HPDE6-E6E7 (cell line): ENCODE results near the gene PPBP.
"Not testable (repeated sequence)": the region's sequence is repeated elsewhere in the genome, so short reads cannot be mapped to it uniquely, and the experiment has no call there.

Experiments used
- DNase-seq: peaks from one replicate; pipeline ENCODE4 v3.0.0; 2011; ENCODE audit warnings: missing footprints; ENCODE audit errors: extremely low spot score

PPBP gene

DNA sequence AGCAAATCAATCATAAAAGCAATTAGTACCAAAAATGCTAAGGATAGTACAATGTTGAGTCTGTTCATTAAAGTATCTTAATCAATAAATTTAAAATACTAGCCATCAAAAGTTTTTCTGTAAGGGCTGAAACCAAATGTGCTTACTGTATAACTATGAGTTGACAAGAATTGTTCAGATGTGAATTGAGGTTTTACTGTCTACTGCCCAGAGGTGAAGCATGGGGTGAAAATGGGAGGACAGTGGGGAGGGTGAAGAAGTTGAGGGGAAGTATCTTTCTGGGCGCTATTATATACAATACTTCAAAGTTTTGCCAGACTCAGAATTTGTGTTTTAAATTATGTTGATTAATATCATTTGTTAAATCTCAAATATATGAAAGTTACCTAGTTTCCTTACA lies 4.1 kb upstream of the PPBP start:
- no peak for DNase-seq

- DNase-seq, result no peak
Measured at GRCh38 chr4:73991742-73992000, 3.7 kb upstream of the PPBP start.

DNA sequence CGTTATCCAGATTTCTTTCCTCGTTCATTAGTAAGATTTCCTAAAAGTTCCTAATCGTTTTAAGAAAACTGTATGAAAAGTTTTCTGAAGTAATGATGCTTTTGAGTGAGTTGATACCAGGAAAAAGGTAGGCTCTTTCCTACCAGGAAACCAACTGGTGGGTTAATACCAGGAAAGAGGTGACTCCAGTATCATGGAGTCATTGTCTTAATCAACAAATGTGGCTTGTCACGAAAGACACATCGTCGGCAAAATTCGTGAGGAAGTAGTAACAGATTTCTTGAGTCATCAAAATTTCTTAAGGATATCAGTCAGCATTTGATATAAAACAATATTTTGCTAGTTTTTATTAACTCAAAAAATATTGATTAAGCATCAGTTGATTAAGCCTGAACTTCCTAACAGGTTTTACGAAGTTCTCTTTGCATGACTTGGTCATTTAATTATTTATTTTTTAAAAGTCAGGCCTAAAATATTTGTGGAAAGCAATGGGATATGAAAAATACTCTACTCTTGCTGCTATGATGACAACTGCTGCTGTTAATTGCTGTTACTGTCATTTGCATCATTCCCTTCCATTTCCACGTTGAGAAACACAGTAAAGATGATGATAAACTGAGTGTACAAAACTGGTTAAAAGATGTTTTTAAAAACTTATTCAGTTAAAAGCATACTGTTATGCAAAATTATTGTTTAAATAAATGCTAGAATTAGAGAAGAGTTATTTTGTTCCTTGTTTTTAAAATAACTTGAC lies 3.2 kb upstream of the PPBP start:
- no peak for DNase-seq

DNA sequence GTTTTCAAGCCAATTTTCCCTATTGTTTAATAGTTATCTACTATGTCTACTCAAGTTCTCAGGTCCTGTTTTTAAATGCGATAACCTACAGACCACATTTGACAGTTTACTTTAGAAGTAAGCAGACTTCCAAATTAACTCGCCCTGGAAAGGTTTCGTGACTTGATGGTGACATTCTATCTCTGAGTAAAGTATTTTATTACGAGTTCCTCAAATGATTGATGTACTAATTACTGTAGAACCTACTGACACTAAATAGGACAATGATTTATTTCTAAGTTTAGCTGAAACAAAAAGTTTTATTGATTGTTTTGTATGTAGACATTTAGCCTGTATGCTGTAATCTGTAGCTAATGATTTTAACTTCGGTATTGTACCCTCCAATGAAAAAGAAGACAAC lies 1.9 kb upstream of the PPBP start:
- no peak for DNase-seq

GRCh38 chr4:73989031-73989430 lies 1.0 kb upstream of the PPBP start:
- no peak for DNase-seq

GRCh38 chr4:73985528-73985852 lies 2.5 kb downstream of the PPBP start:
- no peak for DNase-seq

DNA sequence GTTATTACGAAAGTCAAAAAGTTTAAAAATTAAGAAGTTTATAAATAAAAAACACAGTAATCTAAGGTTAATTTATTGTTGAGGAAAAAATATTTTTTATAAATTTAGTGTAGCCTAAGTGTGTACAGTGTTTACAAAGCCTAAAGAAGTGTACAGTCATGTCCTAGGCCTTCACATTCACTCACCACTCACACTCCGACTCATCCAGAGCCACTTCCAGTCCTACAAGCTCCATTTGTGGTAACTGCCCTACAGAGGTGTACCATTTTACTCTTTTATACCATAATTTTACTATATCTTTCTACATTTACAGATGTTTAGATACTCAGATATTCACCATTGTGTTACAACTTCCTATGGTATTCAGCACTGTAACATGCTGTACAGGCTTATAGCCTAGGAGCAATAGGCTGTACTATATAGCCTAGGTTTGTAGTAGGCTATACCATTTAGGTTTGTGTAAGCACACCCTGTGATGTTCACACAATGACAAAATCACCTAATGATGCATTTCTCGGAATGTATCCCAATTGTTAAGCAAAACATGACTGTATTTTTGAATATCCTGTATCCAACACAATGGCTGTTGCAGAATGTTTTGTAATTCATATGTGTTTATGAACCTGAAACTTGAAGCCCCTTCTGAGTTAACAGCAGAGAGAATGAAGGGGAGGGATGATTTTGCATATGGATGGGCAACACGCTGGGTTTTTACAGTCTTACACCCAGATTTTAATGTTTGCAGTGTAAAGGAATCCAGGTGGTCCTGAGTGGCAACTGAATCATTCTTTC lies 3.1 kb downstream of the PPBP start:
- no peak for DNase-seq

- not testable (repeated sequence) for DNase-seq
Measured at GRCh38 chr4:73981175-73981574, 6.8 kb downstream of the PPBP start.

DNA sequence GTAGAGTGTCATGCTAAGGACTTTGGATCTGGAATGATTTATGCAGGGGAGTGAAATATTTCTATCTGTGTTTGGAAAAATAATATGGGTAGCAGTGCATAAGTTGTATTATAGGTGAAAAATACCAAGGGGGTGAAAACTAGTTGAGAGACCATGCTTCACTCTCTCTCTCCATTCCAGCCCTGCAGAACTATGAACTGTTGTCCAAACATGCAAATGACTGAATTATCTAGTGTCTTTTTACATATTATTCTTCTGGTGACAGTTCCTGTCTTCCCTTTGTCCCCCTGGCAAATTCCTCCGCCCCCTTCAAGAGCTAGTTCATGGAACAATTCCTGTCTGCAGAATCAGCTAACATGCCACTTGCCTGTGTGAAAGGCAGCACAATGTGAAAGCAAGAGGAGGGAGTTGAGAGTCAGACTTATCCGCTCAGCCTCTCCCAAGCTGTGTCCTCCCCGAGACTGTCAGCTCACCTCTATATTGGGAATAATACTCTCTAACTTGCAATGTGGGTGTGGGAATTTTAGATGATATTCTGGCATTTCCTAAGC lies 8.5 kb downstream of the PPBP start:
- no peak for DNase-seq

DNA sequence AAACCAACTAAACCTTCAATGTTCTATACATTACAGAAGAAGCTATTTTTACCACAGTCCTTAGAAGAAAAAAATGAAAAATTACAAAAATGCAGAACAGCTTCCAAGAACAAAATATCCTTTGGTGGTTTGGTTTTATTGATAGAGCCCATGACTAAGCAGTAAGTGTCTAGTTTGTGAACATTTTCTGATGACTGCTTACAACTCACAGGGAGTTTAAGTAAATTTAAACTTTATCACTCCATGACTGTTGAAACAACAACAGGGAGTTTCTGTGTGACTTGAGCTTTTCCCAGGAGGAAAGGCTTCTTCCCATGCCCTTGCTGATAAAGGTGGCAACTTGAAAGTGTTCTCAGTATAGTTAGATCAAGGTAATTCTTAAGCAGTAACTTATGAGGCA lies 9.1 kb downstream of the PPBP start:
- no peak for DNase-seq

GRCh38 chr4:73976716-73977115 lies 11.3 kb downstream of the PPBP start:
- no peak for DNase-seq

DNA sequence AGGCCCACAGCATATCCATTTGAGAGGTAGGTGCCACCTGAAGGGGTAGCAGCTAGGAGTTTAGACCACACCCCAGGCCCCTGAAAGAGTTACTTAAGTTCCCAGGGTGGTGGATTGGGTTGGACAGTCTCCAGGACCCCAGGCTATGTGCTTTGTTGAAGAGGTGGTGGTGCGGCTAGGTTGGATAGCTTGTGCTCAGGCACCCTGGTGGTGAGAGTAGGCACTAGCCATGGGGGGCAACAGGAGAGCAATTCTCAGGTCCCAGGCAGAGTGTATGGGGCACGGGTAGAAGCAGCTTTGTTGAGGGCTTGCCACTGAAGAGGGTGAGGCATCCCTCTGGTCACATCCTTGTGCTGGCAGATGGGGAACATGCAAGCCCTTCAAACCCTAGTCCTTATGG lies 11.8 kb downstream of the PPBP start:
- DNase-seq, result no peak

GRCh38 chr4:73974352-73974751 lies 13.6 kb downstream of the PPBP start:
- DNase-seq, result no peak

DNA sequence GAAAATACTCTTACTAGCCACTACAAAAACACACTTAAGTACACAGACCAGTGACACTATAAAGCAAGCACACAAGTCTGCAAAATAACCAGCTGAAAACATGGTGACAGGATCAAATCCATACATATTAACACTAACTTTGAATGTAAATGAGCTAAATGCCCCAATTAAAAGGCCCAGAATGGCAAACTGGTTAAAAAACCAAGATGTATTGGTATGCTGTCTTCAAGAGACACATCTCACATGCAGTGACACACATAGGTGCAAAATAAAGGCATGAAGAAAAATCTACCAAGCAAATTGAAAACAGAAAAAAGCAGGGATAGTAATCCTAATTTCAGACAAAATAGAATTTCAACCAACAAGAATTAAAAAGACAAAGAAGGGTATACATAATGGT lies 17.0 kb downstream of the PPBP start:
- DNase-seq, result no peak

DNA sequence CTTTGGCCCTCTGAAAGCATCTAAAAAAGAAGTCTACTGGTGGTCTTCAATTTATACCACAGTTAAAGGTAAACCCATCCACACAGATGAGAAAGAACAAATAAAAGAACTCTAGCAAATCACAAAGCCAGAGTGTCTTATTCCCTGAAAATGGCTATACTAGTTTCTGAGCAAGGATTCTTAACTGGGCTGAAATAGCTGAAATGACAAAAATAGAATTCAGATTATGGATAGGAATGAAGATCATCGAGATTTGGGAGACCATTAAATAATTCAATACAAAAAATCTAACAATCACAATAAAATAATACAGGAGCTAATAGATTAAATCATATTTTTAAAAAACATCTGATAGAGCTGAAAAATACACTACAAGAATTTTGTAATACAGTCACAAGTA lies 18.0 kb downstream of the PPBP start:
- DNase-seq, result no peak

DNA sequence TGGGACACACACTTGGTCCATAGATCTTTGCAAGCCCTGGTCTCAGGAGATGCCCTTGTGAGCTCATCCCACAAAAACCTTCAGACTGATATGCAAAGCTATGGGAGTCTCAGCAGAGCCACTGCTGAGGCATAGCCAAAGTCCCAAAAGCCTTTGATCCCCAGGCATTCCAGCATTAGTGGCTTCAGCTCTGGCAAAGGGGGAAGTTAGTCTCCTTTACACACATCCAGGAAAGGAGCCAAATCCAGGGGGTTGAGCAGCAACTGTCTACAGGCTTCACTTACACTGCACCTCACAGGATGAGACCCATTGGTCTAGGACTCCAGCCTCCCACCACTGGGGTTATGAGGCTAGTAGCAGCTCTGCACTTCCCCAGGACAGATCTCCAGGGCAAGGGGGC lies 20.1 kb downstream of the PPBP start:
- DNase-seq, result no peak

DNA sequence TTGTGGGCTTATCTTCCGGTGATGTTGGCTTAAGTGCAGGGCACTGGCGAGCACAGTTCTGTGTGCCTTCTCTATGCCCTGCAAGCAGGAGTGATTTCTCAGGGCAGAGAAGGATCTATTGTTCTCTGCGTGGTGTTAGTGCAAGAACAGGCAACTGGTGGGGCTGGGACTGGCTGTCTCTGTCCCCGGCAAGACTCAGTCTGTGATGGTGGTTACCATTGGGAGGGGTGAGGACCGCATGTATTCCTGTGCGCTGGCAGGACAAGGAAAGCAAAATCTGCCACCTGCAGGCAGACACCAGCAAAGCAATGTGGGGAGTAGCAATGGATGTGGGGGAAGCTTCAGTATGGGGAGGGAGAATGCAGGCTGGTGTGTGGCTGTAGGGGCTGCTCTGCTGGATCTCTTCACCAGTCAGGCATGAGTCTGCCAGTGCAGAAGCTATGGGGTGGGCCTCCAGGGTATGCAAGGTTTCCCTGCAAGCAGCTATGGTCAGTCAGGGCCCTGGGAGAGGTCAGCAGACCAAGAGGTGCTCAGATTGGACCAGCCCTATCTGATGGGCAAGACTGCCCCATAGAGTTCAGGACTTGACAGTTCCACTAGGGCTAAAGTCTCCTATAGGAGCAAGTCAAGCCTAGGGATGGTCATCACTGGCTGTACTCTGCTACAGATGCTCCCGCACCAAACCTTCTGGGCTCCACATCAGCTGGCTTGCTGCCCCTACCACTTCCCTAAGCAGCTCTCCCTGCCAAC lies 23.0 kb downstream of the PPBP start:
- DNase-seq, result no peak

- no peak for DNase-seq
Measured at GRCh38 chr4:73962724-73963123, 25.3 kb downstream of the PPBP start.

DNA sequence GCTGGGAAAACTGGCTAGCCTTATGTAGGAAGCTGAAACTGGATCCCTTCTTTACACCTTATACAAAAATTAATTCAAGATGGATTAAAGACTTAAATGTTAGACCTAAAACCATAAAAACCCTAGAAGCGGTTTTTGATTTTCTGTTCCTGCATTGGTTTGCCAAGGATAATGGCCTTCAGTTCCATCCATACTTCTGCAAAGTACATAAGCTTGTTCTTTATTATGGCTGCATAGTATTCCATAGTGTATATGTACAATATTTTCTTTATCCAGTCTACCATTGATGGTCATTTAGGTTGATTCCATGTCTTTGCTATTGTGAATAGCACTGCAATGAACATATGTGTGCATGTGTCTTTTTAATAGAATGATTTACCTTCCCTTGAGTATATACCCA lies 28.9 kb downstream of the PPBP start:
- DNase-seq, result not testable (repeated sequence)

GRCh38 chr4:73952352-73952751 lies 35.6 kb downstream of the PPBP start:
- no peak for DNase-seq

DNA sequence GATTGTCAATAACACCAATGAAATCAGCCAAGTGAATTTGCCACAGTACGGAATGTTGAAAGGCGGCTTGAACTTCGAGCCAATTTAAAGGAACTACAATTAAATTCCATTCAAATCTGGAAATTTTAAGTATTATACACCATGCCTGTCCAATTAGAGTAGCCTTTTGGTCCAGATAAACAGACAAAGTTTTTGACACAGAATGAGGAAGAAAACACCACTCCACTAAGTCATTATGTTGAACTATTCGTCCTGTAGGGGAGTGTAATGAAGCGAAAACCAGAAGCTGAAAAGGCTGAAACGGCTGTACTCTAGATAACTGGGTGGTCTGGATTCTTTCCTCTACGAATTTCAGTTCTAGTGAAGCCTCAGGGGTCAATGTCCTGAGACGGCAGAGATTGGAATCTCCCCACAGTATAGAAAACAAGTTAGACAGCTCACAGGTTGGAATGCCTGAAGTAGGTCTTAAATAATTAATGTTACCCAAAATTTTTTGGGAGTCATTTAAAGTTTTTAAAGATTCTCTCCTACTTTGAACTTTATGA lies 37.5 kb downstream of the PPBP start:
- DNase-seq, result not testable (repeated sequence)

- DNase-seq, result no peak
Measured at GRCh38 chr4:73948990-73949706, 38.8 kb downstream of the PPBP start.
